Neural progenitor cell (in vitro differentiated cells): Measurements from ENCODE around the gene SPRTN. TPM values are rescaled to one million over a fixed set of nuclear protein-coding genes. Genes with fewer than 3 reads are reported as not detected.

Experiments
- DNase-seq: peaks from one replicate; pipeline ENCODE4 v3.0.0-alpha.2; 2016; ENCODE audit warnings: low spot score
- H2AFZ ChIP-seq: fragments of 200-600 bp; sonication (generic); replicated peaks from 2 replicates; pipeline ENCODE4 v1.6.1; 2016; ENCODE audit warnings: antibody characterized with exemption
- H3F3A ChIP-seq: fragments of 200-600 bp; sonication (generic); 2 replicates; pipeline ENCODE4 v1.6.1; 2016; ENCODE audit warnings: antibody characterized with exemption, low read depth
- H3K27ac ChIP-seq: fragments of 200-600 bp; sonication (generic); 2 replicates; pipeline ENCODE4 v1.5.1; 2016; ENCODE audit warnings: mild to moderate bottlenecking
- H3K27me3 ChIP-seq: fragments of 200-600 bp; sonication (generic); 2 replicates; pipeline ENCODE4 v1.6.1; 2016; ENCODE audit warnings: mild to moderate bottlenecking, moderate library complexity
- H3K36me3 ChIP-seq: fragments of 200-600 bp; sonication (generic); 2 replicates; pipeline ENCODE4 v1.5.1; 2016
- H3K4me1 ChIP-seq: fragments of 200-600 bp; sonication (generic); 2 replicates; pipeline ENCODE4 v1.6.1; 2016; ENCODE audit warnings: mixed run types
- H3K4me2 ChIP-seq: fragments of 200-600 bp; sonication (generic); 2 replicates; pipeline ENCODE4 v1.6.1; 2016
- H3K4me3 ChIP-seq: fragments of 200-600 bp; sonication (generic); 2 replicates; pipeline ENCODE4 v1.5.1; 2016
- H3K79me2 ChIP-seq: fragments of 200-600 bp; sonication (generic); 2 replicates; pipeline ENCODE4 v1.6.1; 2016; ENCODE audit warnings: low read depth
- H3K9ac ChIP-seq: fragments of 200-600 bp; sonication (generic); 2 replicates; pipeline ENCODE4 v1.6.1; 2016
- H3K9me3 ChIP-seq: fragments of 200-600 bp; sonication (generic); 2 replicates; pipeline ENCODE4 v1.5.1; 2016; ENCODE audit warnings: low read depth
- H4K20me1 ChIP-seq: fragments of 200-600 bp; sonication (generic); 2 replicates; pipeline ENCODE4 v1.6.1; 2016; ENCODE audit warnings: low read depth
- H3K27ac Mint-ChIP-seq: 3 replicates; pipeline ENCODE4 v1.8.0; 2021; ENCODE audit warnings: mixed read lengths
- H3K27me3 Mint-ChIP-seq: 2 replicates; pipeline ENCODE4 v1.8.0; 2022; ENCODE audit warnings: low read depth, mild to moderate bottlenecking, inconsistent platforms, moderate library complexity, mixed read lengths; ENCODE audit not compliant: insufficient read depth
- H3K36me3 Mint-ChIP-seq: 3 replicates; pipeline ENCODE4 v1.8.0; 2021; ENCODE audit warnings: mixed read lengths
- H3K4me1 Mint-ChIP-seq: 3 replicates; pipeline ENCODE4 v1.8.0; 2021; ENCODE audit warnings: mixed read lengths
- H3K4me3 Mint-ChIP-seq: 3 replicates; pipeline ENCODE4 v1.8.0; 2021; ENCODE audit warnings: mild to moderate bottlenecking, moderate library complexity, mixed read lengths
- H3K9me3 Mint-ChIP-seq: 3 replicates; pipeline ENCODE4 v1.8.0; 2020; ENCODE audit warnings: mixed read lengths
- EZH2 ChIP-seq: fragments of 200-600 bp; sonication (generic); IDR thresholded peaks from 2 replicates; pipeline ENCODE4 v1.6.1; 2017; ENCODE audit warnings: antibody characterized with exemption, mild to moderate bottlenecking, moderate library complexity
- EZH2phosphoT487 ChIP-seq: fragments of 200-600 bp; sonication (generic); IDR thresholded peaks from 2 replicates; pipeline ENCODE4 v1.6.1; 2017; ENCODE audit warnings: antibody characterized with exemption
- total RNA-seq: library from RNA; depleted of rRNA; stranded (reverse); fragments of >200 nt; gene quantifications from 2 replicates; pipeline ENCODE4 v1.2.3, GENCODE V29; 2015; ENCODE audit warnings: low replicate concordance
- TF ChIP-seq, protein P1 (sequence below): fragments of 200-600 bp; sonication (generic); IDR thresholded peaks from 2 replicates; pipeline ENCODE4 v1.5.1; 2017; ENCODE audit warnings: antibody characterized with exemption, mild to moderate bottlenecking

Gene SPRTN
- total RNA-seq, 1 donor from 2014 or later, result 21.5 TPM

DNA sequence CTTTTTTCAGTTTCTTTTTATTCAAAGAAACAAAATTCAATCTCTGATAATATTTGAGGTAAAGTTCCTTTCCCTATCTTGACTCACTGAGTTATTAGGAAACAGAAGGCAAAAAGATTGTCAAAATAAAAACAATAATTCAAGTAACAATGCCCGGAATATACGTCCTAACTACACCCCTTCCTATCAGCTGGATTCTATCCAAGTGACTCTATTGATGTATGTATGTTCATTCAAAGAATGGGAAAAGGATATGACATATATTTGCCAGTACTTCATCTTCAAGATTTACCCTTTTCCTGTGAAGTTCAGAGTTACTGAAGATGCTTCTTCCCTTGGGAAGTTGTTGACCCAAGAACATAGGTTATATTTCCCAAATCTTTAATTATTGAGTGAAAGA lies 13.7 kb downstream of the SPRTN start:
- H3K79me2 ChIP-seq, result no peaks in the 10 kb centered on the region
- no peaks in the 10 kb centered on the region for H3K27me3 ChIP-seq
- H3K4me3 ChIP-seq, result no peak overlapping the region
- DNase-seq, result no peak
- no peaks in the 10 kb centered on the region for H3K9me3 ChIP-seq
- no peak overlapping the region for H3K4me2 ChIP-seq
- Mint-ChIP-seq H3K27me3 (no peaks in the 10 kb centered on the region), H3K4me3 (no peak overlapping the region), H3K9me3 (no peaks in the 10 kb centered on the region), H3K36me3 (peaks cover 10% of the 10 kb centered on the region), H3K4me1 (no peaks in the 10 kb centered on the region), H3K27ac (no peak overlapping the region)
- no peaks in the 10 kb centered on the region for H3K4me1 ChIP-seq
- H3F3A ChIP-seq, result no peaks in the 10 kb centered on the region
- H3K36me3 ChIP-seq, result peaks cover 3% of the 10 kb centered on the region
- H4K20me1 ChIP-seq, result peaks cover 4% of the 10 kb centered on the region
- H3K9ac ChIP-seq, result no peak overlapping the region
- TF ChIP-seq EZH2 (no peak), EZH2phosphoT487 (no peak)
- TF ChIP-seq, protein P1, sequence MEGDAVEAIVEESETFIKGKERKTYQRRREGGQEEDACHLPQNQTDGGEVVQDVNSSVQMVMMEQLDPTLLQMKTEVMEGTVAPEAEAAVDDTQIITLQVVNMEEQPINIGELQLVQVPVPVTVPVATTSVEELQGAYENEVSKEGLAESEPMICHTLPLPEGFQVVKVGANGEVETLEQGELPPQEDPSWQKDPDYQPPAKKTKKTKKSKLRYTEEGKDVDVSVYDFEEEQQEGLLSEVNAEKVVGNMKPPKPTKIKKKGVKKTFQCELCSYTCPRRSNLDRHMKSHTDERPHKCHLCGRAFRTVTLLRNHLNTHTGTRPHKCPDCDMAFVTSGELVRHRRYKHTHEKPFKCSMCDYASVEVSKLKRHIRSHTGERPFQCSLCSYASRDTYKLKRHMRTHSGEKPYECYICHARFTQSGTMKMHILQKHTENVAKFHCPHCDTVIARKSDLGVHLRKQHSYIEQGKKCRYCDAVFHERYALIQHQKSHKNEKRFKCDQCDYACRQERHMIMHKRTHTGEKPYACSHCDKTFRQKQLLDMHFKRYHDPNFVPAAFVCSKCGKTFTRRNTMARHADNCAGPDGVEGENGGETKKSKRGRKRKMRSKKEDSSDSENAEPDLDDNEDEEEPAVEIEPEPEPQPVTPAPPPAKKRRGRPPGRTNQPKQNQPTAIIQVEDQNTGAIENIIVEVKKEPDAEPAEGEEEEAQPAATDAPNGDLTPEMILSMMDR, result no peak
- no peak overlapping the region for H3K27ac ChIP-seq
- no peak overlapping the region for H2AFZ ChIP-seq

DNA sequence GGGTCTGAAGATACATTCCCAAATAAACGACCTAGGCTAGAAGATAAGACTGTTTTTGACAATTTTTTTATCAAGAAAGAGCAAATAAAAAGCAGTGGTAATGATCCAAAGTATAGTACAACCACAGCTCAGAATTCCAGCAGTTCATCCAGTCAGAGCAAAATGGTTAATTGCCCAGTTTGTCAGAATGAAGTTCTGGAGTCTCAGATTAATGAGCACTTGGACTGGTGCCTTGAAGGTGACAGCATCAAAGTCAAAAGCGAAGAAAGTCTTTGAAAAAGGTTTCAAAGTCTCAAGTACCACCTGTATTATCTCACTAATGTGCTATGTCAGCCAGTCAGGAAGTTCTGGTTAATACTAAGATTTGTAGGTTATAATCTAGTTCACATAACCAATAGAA lies 15.0 kb downstream of the SPRTN start:
- peaks cover 5% of the 10 kb centered on the region for H3F3A ChIP-seq

DNA sequence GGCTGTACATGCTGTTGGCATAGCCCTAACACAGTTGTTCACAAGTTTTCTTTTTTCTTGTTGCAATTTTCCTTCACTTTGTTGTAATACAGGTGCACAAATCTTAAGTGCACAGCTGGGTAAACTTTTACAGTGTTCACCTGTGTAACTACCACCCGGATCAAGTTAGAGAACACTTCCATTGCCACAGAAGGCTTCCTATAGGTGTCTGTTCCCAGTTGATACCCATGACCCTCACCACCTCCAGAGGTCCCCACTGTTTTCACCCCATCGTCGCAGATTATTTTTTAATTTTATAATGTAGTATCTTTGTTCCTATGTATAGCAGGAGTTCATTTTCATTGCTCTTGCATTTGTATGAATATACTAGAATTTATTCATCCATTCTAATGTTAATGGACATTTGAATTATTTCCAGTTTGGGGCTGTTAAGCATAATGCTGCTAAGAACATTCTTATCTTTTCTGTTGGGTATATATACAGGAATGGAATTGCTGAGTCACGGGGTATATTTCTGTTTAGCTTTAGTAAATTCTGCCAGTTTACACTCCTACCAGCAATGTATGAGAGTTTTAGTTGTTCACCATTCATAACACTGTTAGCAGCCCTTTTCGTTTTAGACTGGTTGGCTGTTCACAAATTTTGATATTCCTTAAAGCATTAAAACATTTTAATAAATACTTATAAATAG lies 16.4 kb downstream of the SPRTN start:
- no peak for TF ChIP-seq EZH2phosphoT487
- TF ChIP-seq, protein P1, result no peak
- TF ChIP-seq EZH2, result no peak
- Histone ChIP-seq H3K27me3 (no peaks in the 10 kb centered on the region), H3F3A (peaks cover 5% of the 10 kb centered on the region), H4K20me1 (peaks cover 4% of the 10 kb centered on the region), H3K36me3 (no peaks in the 10 kb centered on the region), H2AFZ (no peak overlapping the region), H3K27ac (no peak overlapping the region), H3K9ac (no peak overlapping the region), H3K9me3 (no peaks in the 10 kb centered on the region), H3K4me2 (no peak overlapping the region), H3K4me3 (no peak overlapping the region), H3K79me2 (no peaks in the 10 kb centered on the region), H3K4me1 (no peaks in the 10 kb centered on the region)
- DNase-seq, result no peak
- Mint-ChIP-seq H3K9me3 (no peaks in the 10 kb centered on the region), H3K36me3 (peaks cover 8% of the 10 kb centered on the region), H3K4me3 (no peak overlapping the region), H3K4me1 (no peaks in the 10 kb centered on the region), H3K27ac (no peak overlapping the region), H3K27me3 (no peaks in the 10 kb centered on the region)

More for the DNA sequence above, 15.0 kb downstream of the SPRTN start:
- Histone ChIP-seq H3K9ac (no peak overlapping the region), H3K79me2 (no peaks in the 10 kb centered on the region), H3K27ac (no peak overlapping the region), H2AFZ (no peak overlapping the region), H4K20me1 (peaks cover 4% of the 10 kb centered on the region), H3K4me3 (no peak overlapping the region), H3K36me3 (peaks cover 2% of the 10 kb centered on the region), H3K9me3 (no peaks in the 10 kb centered on the region), H3K4me2 (no peak overlapping the region), H3K4me1 (no peaks in the 10 kb centered on the region), H3K27me3 (no peaks in the 10 kb centered on the region)
- H3K27me3 Mint-ChIP-seq, result no peaks in the 10 kb centered on the region
- H3K9me3 Mint-ChIP-seq, result no peaks in the 10 kb centered on the region
- H3K27ac Mint-ChIP-seq, result no peak overlapping the region
- H3K36me3 Mint-ChIP-seq, result peaks cover 10% of the 10 kb centered on the region
- no peaks in the 10 kb centered on the region for H3K4me1 Mint-ChIP-seq
- TF ChIP-seq EZH2phosphoT487, result no peak
- TF ChIP-seq, protein P1, result no peak
- TF ChIP-seq EZH2, result no peak
- DNase-seq, result no peak
- no peak overlapping the region for H3K4me3 Mint-ChIP-seq
